ENCODE data around the gene SLC9A4. TPM values are rescaled to one million over a fixed set of nuclear protein-coding genes. Genes with fewer than 3 reads are reported as not detected.

The SLC9A4 gene
- total and polyA plus RNA-seq, 10 of the 15 experiments (the other 5 are each of a cell fraction or from before 2014, with no cell fraction given): 0.10 TPM; not detected in 9

GRCh38 chr2:102442967-102443828, 29.8 kb upstream of the SLC9A4 start:
- H3K9ac ChIP-seq (ENCODE audit: control insufficient read depth, insufficient read depth, low read length): no peak overlapping the region
- H2AFZ ChIP-seq (ENCODE audit: control insufficient read depth, low read depth, low read length): peak overlapping the region; percentile 61
- H3K9me3 ChIP-seq (replicated peaks; ENCODE audit: control insufficient read depth, insufficient read depth, low read length): no peaks in the 10 kb centered on the region
- H3K4me3 ChIP-seq: no peak overlapping the region
- in situ Hi-C loops (cut with MboI) (loop anchor here (5.0 to 10.0 kb wide), 2 partner anchors 191 to 558 kb away; no protein-coding TSS in a partner anchor), intact Hi-C loops (cut with micrococcal nuclease; ENCODE audit: unreplicated experiment) (loop anchor here (2.0 kb wide), 1 partner anchor 84 kb away; no protein-coding TSS in a partner anchor)
- H3K4me2 ChIP-seq (ENCODE audit: control insufficient read depth, insufficient read depth): peak overlapping the region; percentile 46
- no peaks in the 10 kb centered on the region for H4K20me1 ChIP-seq (ENCODE audit: control insufficient read depth, insufficient read depth)
- no TSS peak for BruUV-seq (replicated peaks)
- SMC1A ChIA-PET (ENCODE audit: uncharacterized antibody, unreplicated experiment): interaction anchor here (0.6 to 3.0 kb wide), 38 partner anchors 9 to 1110 kb away, joined by 3 to 42 read pairs (median 4); partner anchors contain the start of gene IL18RAP
- no peaks in the 10 kb centered on the region for H3K27me3 ChIP-seq (replicated peaks in 1 of 2; ENCODE audit: control insufficient read depth in 2 of 2, insufficient read depth in 2 of 2, low read length in 1 of 2)
- no peaks in the 10 kb centered on the region for H3K36me3 ChIP-seq (ENCODE audit: control insufficient read depth in 2 of 2, insufficient read depth in 2 of 2, low read length in 1 of 2)
- DNase-seq (ENCODE audit: low read depth, low spot score) (no peak), ATAC-seq (peak; percentile 93), FAIRE-seq (peak; percentile 76)
- RAD21 ChIA-PET (ENCODE audit: unreplicated experiment): interaction anchor here (0.9 to 5.5 kb wide), 17 partner anchors 12 to 559 kb away, joined by 3 to 18 read pairs (median 5); partner anchors contain the start of gene IL18R1
- CTCF ChIA-PET: interaction anchor here (0.6 to 6.5 kb wide), 43 partner anchors 10 to 619 kb away, joined by 3 to 83 read pairs (median 5); partner anchors contain the start of genes IL18R1, IL18RAP, IL1RL1 and SLC9A4
- WGBS (ENCODE audit: insufficient coverage, insufficient replicate concordance, low lambda C conversion rate, missing lambda C conversion rate): 16% methylated on average over 13 of the region's 13 CpGs
- no peaks in the 10 kb centered on the region for H3K79me2 ChIP-seq (ENCODE audit: control insufficient read depth, insufficient read depth, low read length)
- H3K4me1 ChIP-seq (ENCODE audit: control insufficient read depth, insufficient read depth, low read length): 0 out of 2 replicates have a peak, but pooled peaks cover 3% of the 10 kb centered on the region
- H3K27ac ChIP-seq (ENCODE audit: control insufficient read depth, insufficient read depth): no peak overlapping the region
- POLR2A ChIA-PET: no interaction called here
- TF ChIP-seq TAF1 (IDR thresholded peaks at IDR 0.05; ENCODE audit: borderline replicate concordance, low read depth, low read length): no peak
- no peak for TF ChIP-seq ZZZ3 (IDR thresholded peaks at IDR 0.05; ENCODE audit: control insufficient read depth, insufficient read length, low read depth)
- no peak for TF ChIP-seq EP300 (IDR thresholded peaks at IDR 0.05; ENCODE audit: borderline replicate concordance in 1 of 2, control insufficient read depth in 1 of 2, low read depth in 2 of 2, low read length in 2 of 2)
- TF ChIP-seq LARP7 (IDR thresholded peaks at IDR 0.05): no peak
- peak; percentile 70 to 88 (median 86) for TF ChIP-seq CTCF (IDR thresholded peaks at IDR 0.05 in 2 of 3, conservative IDR thresholded peaks at IDR 0.05 in 1 of 3; ENCODE audit: control insufficient read depth in 2 of 3, extremely low read depth in 1 of 3, insufficient read depth in 1 of 3, low read depth in 3 of 3, low read length in 3 of 3)
- no peak for TF ChIP-seq IRF5 (IDR thresholded peaks at IDR 0.05; ENCODE audit: borderline replicate concordance)
- no peak for TF ChIP-seq ETV6 (conservative IDR thresholded peaks at IDR 0.05 in 1 of 2, IDR thresholded peaks at IDR 0.05 in 1 of 2; ENCODE audit: borderline replicate concordance in 1 of 2, low read depth in 1 of 2)
- 0 out of 3 replicates have a peak, but pooled peaks have one; percentile 24 for TF ChIP-seq POU2F2 (IDR thresholded peaks at IDR 0.05; ENCODE audit: borderline replicate concordance, low read depth, low read length)
- TF ChIP-seq MEF2A (IDR thresholded peaks at IDR 0.05; ENCODE audit: insufficient read depth, low read depth, low read length): no peak
- TF ChIP-seq PRDM15 (CRISPR knock-in tag; IDR thresholded peaks at IDR 0.05): no peak
- TF ChIP-seq RAD21 (IDR thresholded peaks at IDR 0.05; ENCODE audit: insufficient read depth, low read depth, low read length): peak; percentile 96
- TF ChIP-seq CREB1 (IDR thresholded peaks at IDR 0.05; ENCODE audit: low read depth): no peak
- peak; percentile 91 for TF ChIP-seq SMC3 (IDR thresholded peaks at IDR 0.05; ENCODE audit: borderline replicate concordance, low read length)
- TF ChIP-seq ZNF384 (IDR thresholded peaks at IDR 0.05; ENCODE audit: borderline replicate concordance, low read depth, low read length): no peak; the same call in 1 of the 2 replicates
